NB4 (cell line): Measurements from ENCODE around the gene PPP1R14C.

ENCODE experiments used
- DNase-seq: peaks from one replicate; pipeline ENCODE4 v3.0.0; 2010; ENCODE audit warnings: low read depth
- H3K4me3 ChIP-seq: one replicate; pipeline ENCODE4 v1.5.1; 2011; ENCODE audit warnings: mild to moderate bottlenecking, low read depth, low read length, moderate library complexity
- CTCF ChIP-seq: IDR thresholded peaks from one replicate; pipeline ENCODE4 v1.5.1; 2012; ENCODE audit warnings: low read depth, low read length
- MAX ChIP-seq: IDR thresholded peaks from 2 replicates; pipeline ENCODE4 v1.6.1; 2011; ENCODE audit warnings: low read depth, low read length
- MYC ChIP-seq: IDR thresholded peaks from 2 replicates; pipeline ENCODE4 v1.6.1; 2011; ENCODE audit warnings: low read depth, low read length
- POLR2A ChIP-seq: IDR thresholded peaks from 2 replicates; pipeline ENCODE4 v1.6.1; 2011; ENCODE audit warnings: mild to moderate bottlenecking; ENCODE audit not compliant: insufficient read length; ENCODE audit errors: extremely low read depth

The PPP1R14C gene

GRCh38 chr6:150182460-150183078, 39.7 kb downstream of the PPP1R14C start:
- TF ChIP-seq MAX = no peak
- no peak for TF ChIP-seq MYC
- TF ChIP-seq CTCF = no peak
- no peak for TF ChIP-seq POLR2A
- H3K4me3 ChIP-seq = no peak overlapping the region
- DNase-seq = no peak

GRCh38 chr6:150183105-150183504, 40.3 kb downstream of the PPP1R14C start:
- no peak for DNase-seq
- TF ChIP-seq MYC = no peak
- TF ChIP-seq CTCF = no peak
- no peak overlapping the region for H3K4me3 ChIP-seq

- no peak overlapping the region for H3K4me3 ChIP-seq
- no peak for DNase-seq
- TF ChIP-seq POLR2A (no peak), CTCF (no peak), MYC (no peak), MAX (no peak)
Observed at GRCh38 chr6:150183966-150184365, 41.1 kb downstream of the PPP1R14C start.

GRCh38 chr6:150184850-150185731, 42.2 kb downstream of the PPP1R14C start:
- DNase-seq = no peak
- TF ChIP-seq MAX (no peak), POLR2A (no peak), MYC (no peak), CTCF (no peak)
- H3K4me3 ChIP-seq = no peak overlapping the region

GRCh38 chr6:150185732-150186117, 42.9 kb downstream of the PPP1R14C start:
- H3K4me3 ChIP-seq = no peak overlapping the region
- no peak for DNase-seq
- TF ChIP-seq MAX (no peak), POLR2A (no peak), CTCF (no peak), MYC (no peak)
